Nephron progenitor cell (in vitro differentiated cells): Measurements from ENCODE around the gene QSER1.
"Not testable (repeated sequence)": the region's sequence is repeated elsewhere in the genome, so short reads cannot be mapped to it uniquely, and the experiment has no call there.

ENCODE experiments used
- DNase-seq: peaks from one replicate; pipeline ENCODE4 v3.0.0; 2021
- H3K27ac Mint-ChIP-seq: 2 replicates; pipeline ENCODE4 v1.8.0; 2021; ENCODE audit warnings: mild to moderate bottlenecking, moderate library complexity, mixed read lengths
- H3K27me3 Mint-ChIP-seq: 2 replicates; pipeline ENCODE4 v1.8.0; 2021; ENCODE audit warnings: mild to moderate bottlenecking, low read depth, mixed read lengths; ENCODE audit not compliant: poor library complexity
- H3K36me3 Mint-ChIP-seq: 2 replicates; pipeline ENCODE4 v1.8.0; 2021; ENCODE audit warnings: low read depth, mixed read lengths
- H3K4me1 Mint-ChIP-seq: 2 replicates; pipeline ENCODE4 v1.8.0; 2021; ENCODE audit warnings: mixed read lengths
- H3K4me3 Mint-ChIP-seq: 2 replicates; pipeline ENCODE4 v1.8.0; 2021; ENCODE audit warnings: mild to moderate bottlenecking, moderate library complexity, mixed read lengths
- H3K9me3 Mint-ChIP-seq: 2 replicates; pipeline ENCODE4 v1.8.0; 2021; ENCODE audit warnings: mild to moderate bottlenecking, moderate library complexity, mixed read lengths
- CTCF ChIP-seq: fragments of 200-600 bp; sonication (generic); IDR thresholded peaks from 2 replicates; pipeline ENCODE4 v1.5.0; 2021; ENCODE audit warnings: antibody characterized with exemption

QSER1 gene

GRCh38 chr11:32855601-32856000 is 37.0 kb upstream of the QSER1 start:
- no peaks in the 10 kb centered on the region for H3K4me1 Mint-ChIP-seq
- no peak for TF ChIP-seq CTCF
- no peaks in the 10 kb centered on the region for H3K36me3 Mint-ChIP-seq
- no peak overlapping the region for H3K4me3 Mint-ChIP-seq
- no peak overlapping the region for H3K27ac Mint-ChIP-seq
- no peak for DNase-seq
- peaks cover 17% of the 10 kb centered on the region for H3K27me3 Mint-ChIP-seq
- no peaks in the 10 kb centered on the region for H3K9me3 Mint-ChIP-seq

- Mint-ChIP-seq H3K9me3 (no peaks in the 10 kb centered on the region), H3K36me3 (no peaks in the 10 kb centered on the region), H3K4me1 (no peaks in the 10 kb centered on the region), H3K4me3 (no peak overlapping the region), H3K27me3 (peaks cover 16% of the 10 kb centered on the region), H3K27ac (no peak overlapping the region)
- no peak for TF ChIP-seq CTCF
- no peak for DNase-seq
Observed at GRCh38 chr11:32858731-32859130, 33.9 kb upstream of the QSER1 start.

GRCh38 chr11:32861850-32862577 is 30.6 kb upstream of the QSER1 start:
- Mint-ChIP-seq H3K9me3 (peaks cover 4% of the 10 kb centered on the region), H3K27ac (no peak overlapping the region), H3K4me3 (no peak overlapping the region), H3K36me3 (no peaks in the 10 kb centered on the region), H3K4me1 (no peaks in the 10 kb centered on the region), H3K27me3 (peaks cover 5% of the 10 kb centered on the region)
- DNase-seq = no peak
- TF ChIP-seq CTCF = no peak

- H3K4me3 Mint-ChIP-seq = no peak overlapping the region
- H3K4me1 Mint-ChIP-seq = no peaks in the 10 kb centered on the region
- H3K36me3 Mint-ChIP-seq = no peaks in the 10 kb centered on the region
- peaks cover 19% of the 10 kb centered on the region for H3K9me3 Mint-ChIP-seq
- no peak for TF ChIP-seq CTCF
- peaks cover 10% of the 10 kb centered on the region for H3K27me3 Mint-ChIP-seq
- no peak for DNase-seq
- no peak overlapping the region for H3K27ac Mint-ChIP-seq
Observed at GRCh38 chr11:32864555-32864954, 28.1 kb upstream of the QSER1 start.

- not testable (repeated sequence) for H3K36me3 Mint-ChIP-seq, H3K27me3 Mint-ChIP-seq, H3K4me3 Mint-ChIP-seq, H3K4me1 Mint-ChIP-seq, H3K27ac Mint-ChIP-seq, DNase-seq
- H3K9me3 Mint-ChIP-seq = peaks cover 29% of the 10 kb centered on the region
Observed at GRCh38 chr11:32868752-32869151, 23.9 kb upstream of the QSER1 start.

GRCh38 chr11:32870676-32871075 is 21.9 kb upstream of the QSER1 start:
- DNase-seq = peak; percentile 21
- Mint-ChIP-seq H3K27ac (no peak overlapping the region), H3K4me3 (no peak overlapping the region), H3K27me3 (peaks cover 12% of the 10 kb centered on the region), H3K36me3 (no peaks in the 10 kb centered on the region), H3K4me1 (no peaks in the 10 kb centered on the region), H3K9me3 (peaks cover 37% of the 10 kb centered on the region)
- TF ChIP-seq CTCF = peak; percentile 18
